ENCODE measurements around the gene CD1D.

The CD1D gene

GRCh38 chr1:158180741-158181576 is at the start of gene CD1D:
TSS of gene CD1D (plus strand) at chr1:158180895. CDS start at chr1:158181102, 207 bp downstream.
- H3K36me3 Mint-ChIP-seq: peaks cover 4% of the 10 kb centered on the region in 2 donors
- ATAC-seq (replicated peaks): peak; percentile 39 to 44
- H3K27ac Mint-ChIP-seq: peak within 1 kb of the TSS; percentile 96
- peak within 1 kb of the TSS; percentile 93 to 96 for H3K4me3 Mint-ChIP-seq
- H3K4me1 Mint-ChIP-seq: peaks cover 54 to 78% of the 10 kb centered on the region in 2 donors
- DNase-seq: peak; percentile 15
- no peaks in the 10 kb centered on the region for H3K9me3 Mint-ChIP-seq
- no peaks in the 10 kb centered on the region for H3K27me3 Mint-ChIP-seq

GRCh38 chr1:158131217-158131616 is 49.5 kb upstream of the CD1D start:
- ATAC-seq (replicated peaks): no peak
- H3K4me1 Mint-ChIP-seq: peaks cover 0 to 5% of the 10 kb centered on the region in 2 donors
- H3K27ac Mint-ChIP-seq: no peak overlapping the region
- H3K9me3 Mint-ChIP-seq: no peaks in the 10 kb centered on the region
- no peaks in the 10 kb centered on the region for H3K27me3 Mint-ChIP-seq
- no peak overlapping the region for H3K4me3 Mint-ChIP-seq
- no peaks in the 10 kb centered on the region for H3K36me3 Mint-ChIP-seq
- DNase-seq: no peak

- no peak for DNase-seq
- ATAC-seq (replicated peaks): no peak
- Mint-ChIP-seq H3K27me3 (peaks cover 0 to 5% of the 10 kb centered on the region in 2 donors), H3K9me3 (no peaks in the 10 kb centered on the region), H3K36me3 (no peaks in the 10 kb centered on the region), H3K4me3 (no peak overlapping the region), H3K4me1 (peaks cover 0 to 2% of the 10 kb centered on the region in 2 donors), H3K27ac (no peak overlapping the region)
Measured at GRCh38 chr1:158140764-158141192, 39.9 kb upstream of the CD1D start.

GRCh38 chr1:158145173-158145719 is 35.4 kb upstream of the CD1D start:
- Mint-ChIP-seq H3K27me3 (peaks cover 0 to 4% of the 10 kb centered on the region in 2 donors), H3K36me3 (no peaks in the 10 kb centered on the region), H3K4me1 (peaks cover 21 to 29% of the 10 kb centered on the region in 2 donors), H3K9me3 (peaks cover 3 to 5% of the 10 kb centered on the region in 2 donors), H3K4me3 (no peak overlapping the region), H3K27ac (no peak overlapping the region)
- no peak for ATAC-seq (replicated peaks)
- DNase-seq: no peak

- ATAC-seq (replicated peaks) (no peak), DNase-seq (no peak)
- no peaks in the 10 kb centered on the region for H3K27me3 Mint-ChIP-seq
- H3K4me1 Mint-ChIP-seq: peaks cover 28 to 38% of the 10 kb centered on the region in 2 donors
- peaks cover 3 to 5% of the 10 kb centered on the region in 2 donors for H3K9me3 Mint-ChIP-seq
- no peaks in the 10 kb centered on the region for H3K36me3 Mint-ChIP-seq
- H3K27ac Mint-ChIP-seq: peak overlapping the region; percentile 2
- H3K4me3 Mint-ChIP-seq: no peak overlapping the region
Measured at GRCh38 chr1:158146165-158146564, 34.5 kb upstream of the CD1D start.

GRCh38 chr1:158146739-158147138 is 34.0 kb upstream of the CD1D start:
- H3K36me3 Mint-ChIP-seq: no peaks in the 10 kb centered on the region
- no peaks in the 10 kb centered on the region for H3K27me3 Mint-ChIP-seq
- DNase-seq: no peak
- no peak for ATAC-seq (replicated peaks)
- H3K27ac Mint-ChIP-seq: no peak overlapping the region
- H3K4me3 Mint-ChIP-seq: no peak overlapping the region
- peaks cover 3 to 5% of the 10 kb centered on the region in 2 donors for H3K9me3 Mint-ChIP-seq
- peaks cover 28 to 38% of the 10 kb centered on the region in 2 donors for H3K4me1 Mint-ChIP-seq

- ATAC-seq (replicated peaks) (no peak), DNase-seq (no peak)
- H3K4me1 Mint-ChIP-seq: peaks cover 29 to 42% of the 10 kb centered on the region in 2 donors
- no peak overlapping the region for H3K27ac Mint-ChIP-seq
- H3K9me3 Mint-ChIP-seq: peaks cover 3 to 5% of the 10 kb centered on the region in 2 donors
- no peaks in the 10 kb centered on the region for H3K36me3 Mint-ChIP-seq
- no peaks in the 10 kb centered on the region for H3K27me3 Mint-ChIP-seq
- H3K4me3 Mint-ChIP-seq: no peak overlapping the region
Measured at GRCh38 chr1:158147401-158147800, 33.3 kb upstream of the CD1D start.

GRCh38 chr1:158147869-158148268 is 32.8 kb upstream of the CD1D start:
- Mint-ChIP-seq H3K9me3 (peaks cover 3 to 5% of the 10 kb centered on the region in 2 donors), H3K4me1 (peaks cover 31 to 44% of the 10 kb centered on the region in 2 donors), H3K4me3 (no peak overlapping the region), H3K36me3 (no peaks in the 10 kb centered on the region), H3K27me3 (no peaks in the 10 kb centered on the region), H3K27ac (no peak overlapping the region)
- DNase-seq (no peak), ATAC-seq (replicated peaks) (no peak)

- Mint-ChIP-seq H3K27ac (peak overlapping the region; percentile 66), H3K4me1 (peaks cover 35 to 49% of the 10 kb centered on the region in 2 donors), H3K27me3 (no peaks in the 10 kb centered on the region), H3K9me3 (peaks cover 3 to 5% of the 10 kb centered on the region in 2 donors), H3K36me3 (no peaks in the 10 kb centered on the region), H3K4me3 (peak overlapping the region; percentile 91 to 96)
- DNase-seq (no peak), ATAC-seq (replicated peaks) (no peak)
Measured at GRCh38 chr1:158148468-158148867, 32.2 kb upstream of the CD1D start.

- ATAC-seq (replicated peaks) (no peak), DNase-seq (no peak)
- Mint-ChIP-seq H3K36me3 (no peaks in the 10 kb centered on the region), H3K4me3 (peak overlapping the region; percentile 91 to 96), H3K9me3 (peaks cover 3 to 5% of the 10 kb centered on the region in 2 donors), H3K27me3 (no peaks in the 10 kb centered on the region), H3K4me1 (peaks cover 42 to 56% of the 10 kb centered on the region in 2 donors), H3K27ac (peak overlapping the region; percentile 96)
Measured at GRCh38 chr1:158149175-158149574, 31.5 kb upstream of the CD1D start.

- Mint-ChIP-seq H3K27ac (peak overlapping the region; percentile 96), H3K9me3 (peaks cover 3 to 5% of the 10 kb centered on the region in 2 donors), H3K27me3 (no peaks in the 10 kb centered on the region), H3K36me3 (no peaks in the 10 kb centered on the region), H3K4me1 (peaks cover 48 to 61% of the 10 kb centered on the region in 2 donors), H3K4me3 (peak overlapping the region; percentile 91 to 96)
- DNase-seq: peak; percentile 82
- peak; percentile 82 to 84 for ATAC-seq (replicated peaks)
Measured at GRCh38 chr1:158149577-158150269, 31.0 kb upstream of the CD1D start.

- H3K4me3 Mint-ChIP-seq: peak overlapping the region; percentile 91 to 96
- peak overlapping the region; percentile 63 for H3K27ac Mint-ChIP-seq
- peaks cover 53 to 66% of the 10 kb centered on the region in 2 donors for H3K4me1 Mint-ChIP-seq
Measured at GRCh38 chr1:158150523-158150922, 30.2 kb upstream of the CD1D start.

GRCh38 chr1:158153179-158153578 is 27.5 kb upstream of the CD1D start:
- no peak for DNase-seq
- Mint-ChIP-seq H3K27me3 (peaks cover 4% of the 10 kb centered on the region in 2 donors), H3K4me3 (no peak overlapping the region), H3K9me3 (no peaks in the 10 kb centered on the region), H3K4me1 (peaks cover 50 to 66% of the 10 kb centered on the region in 2 donors), H3K27ac (no peak overlapping the region), H3K36me3 (no peaks in the 10 kb centered on the region)
- ATAC-seq (replicated peaks): no peak

More at GRCh38 chr1:158150523-158150922, 30.2 kb upstream of the CD1D start:
- peaks cover 3 to 5% of the 10 kb centered on the region in 2 donors for H3K9me3 Mint-ChIP-seq
- no peaks in the 10 kb centered on the region for H3K36me3 Mint-ChIP-seq
- H3K27me3 Mint-ChIP-seq: no peaks in the 10 kb centered on the region
- ATAC-seq (replicated peaks): peak; percentile 56 to 61
- DNase-seq: no peak

- H3K4me3 Mint-ChIP-seq: peak overlapping the region; percentile 37 to 49
- H3K36me3 Mint-ChIP-seq: no peaks in the 10 kb centered on the region
- H3K4me1 Mint-ChIP-seq: peaks cover 43 to 59% of the 10 kb centered on the region in 2 donors
- peak overlapping the region; percentile 77 for H3K27ac Mint-ChIP-seq
- ATAC-seq (replicated peaks): peak; percentile 25 to 36
- no peaks in the 10 kb centered on the region for H3K9me3 Mint-ChIP-seq
- H3K27me3 Mint-ChIP-seq: peaks cover 4% of the 10 kb centered on the region in 2 donors
- no peak for DNase-seq
Measured at GRCh38 chr1:158153746-158154444, 26.8 kb upstream of the CD1D start.

Measured in stimulated activated naive B cell treated with anti-CD40 and anti-IgM and Interleukin-4, amounts not matched to agents 10 μg/mL and 1 μg/mL and 100 μg/mL, for 72 hours (primary cell).